ENCODE measurements around the gene CLASP1.
A peak's percentile ranks its signal among the peaks of the same experiment; 100 is the strongest.
"Not testable (repeated sequence)": the region's sequence is repeated elsewhere in the genome, so short reads cannot be mapped to it uniquely, and the experiment has no call there.

The CLASP1 gene

DNA sequence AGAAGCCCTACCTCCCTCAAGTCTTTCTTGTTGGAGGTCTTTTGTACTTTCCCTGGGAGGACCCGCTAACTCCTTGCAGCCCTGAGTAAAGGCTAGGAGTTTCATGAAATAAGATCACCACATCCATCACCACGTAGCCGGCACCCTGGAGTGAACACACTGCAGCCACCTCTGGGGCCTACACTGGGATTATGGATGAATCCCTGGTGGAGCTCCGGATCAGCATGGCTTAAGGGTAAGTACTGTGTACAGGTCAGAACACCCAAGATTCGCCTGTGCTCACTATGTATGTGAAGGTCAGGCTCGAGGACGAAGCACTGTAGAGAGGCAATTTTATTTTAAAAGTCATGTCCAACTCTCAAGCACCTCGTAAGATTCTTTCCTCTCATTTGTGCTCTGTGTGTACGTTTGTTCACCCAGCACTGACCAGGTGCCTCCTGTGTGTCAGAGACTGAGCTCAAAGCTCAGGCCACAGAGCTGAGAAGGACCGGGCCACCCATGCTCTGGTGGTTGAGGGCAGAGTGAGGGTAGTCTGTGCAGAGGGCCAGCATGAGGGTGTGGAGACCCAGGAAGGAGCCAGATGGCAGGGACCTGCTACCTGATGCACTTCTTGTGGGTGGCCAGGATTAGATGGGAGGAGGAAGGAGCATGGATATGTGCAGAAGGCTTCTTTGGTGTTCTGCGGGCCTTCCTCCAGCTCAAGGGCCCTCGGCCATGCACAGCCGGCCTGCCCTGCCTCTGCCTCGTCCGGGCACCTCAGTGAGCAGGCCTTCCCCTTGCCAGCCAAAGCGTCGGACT, 297.5 kb downstream of the CLASP1 start:
- DNase-seq (ENCODE audit: low spot score) (no peak), FAIRE-seq (no peak)

DNA sequence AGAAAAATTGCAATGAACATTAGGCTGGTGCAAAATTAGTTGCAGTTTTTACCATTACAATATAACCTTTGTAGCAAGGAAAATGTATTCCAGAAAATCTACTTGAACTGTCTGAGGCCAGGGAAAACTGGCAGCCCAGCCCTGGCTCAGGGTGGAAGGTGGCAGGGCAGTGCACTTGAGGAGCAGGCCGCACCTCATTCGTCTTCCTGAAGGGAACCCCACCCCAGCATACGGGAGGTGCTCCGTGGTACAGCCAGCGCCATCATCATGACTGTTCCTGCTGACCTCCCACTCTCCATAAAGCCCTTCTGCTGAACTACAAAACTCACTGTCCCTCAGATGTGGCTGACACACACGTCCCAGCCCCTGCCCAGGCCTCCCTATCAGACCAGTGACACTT, 298.4 kb downstream of the CLASP1 start:
- DNase-seq (ENCODE audit: low spot score) (no peak), FAIRE-seq (peak; percentile 37)

DNA sequence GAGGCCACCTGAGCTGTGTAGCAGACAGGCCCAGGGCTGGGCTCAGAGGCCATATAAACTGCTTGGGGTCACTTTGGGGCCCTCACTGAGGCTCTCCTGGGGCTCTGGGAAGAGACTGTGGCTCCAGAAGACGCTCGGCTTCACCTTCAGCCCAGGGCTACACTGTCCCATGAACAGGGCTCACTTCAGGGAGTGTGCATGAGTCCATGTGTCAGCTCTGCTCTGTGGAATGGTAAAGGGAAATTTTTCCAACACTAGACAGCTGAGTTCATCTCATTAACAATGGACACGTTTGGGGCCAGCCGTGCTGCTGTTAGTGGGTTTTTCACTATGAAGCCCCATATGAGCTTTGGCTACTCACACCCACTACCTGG, 298.9 kb downstream of the CLASP1 start:
- no peak for FAIRE-seq

DNA sequence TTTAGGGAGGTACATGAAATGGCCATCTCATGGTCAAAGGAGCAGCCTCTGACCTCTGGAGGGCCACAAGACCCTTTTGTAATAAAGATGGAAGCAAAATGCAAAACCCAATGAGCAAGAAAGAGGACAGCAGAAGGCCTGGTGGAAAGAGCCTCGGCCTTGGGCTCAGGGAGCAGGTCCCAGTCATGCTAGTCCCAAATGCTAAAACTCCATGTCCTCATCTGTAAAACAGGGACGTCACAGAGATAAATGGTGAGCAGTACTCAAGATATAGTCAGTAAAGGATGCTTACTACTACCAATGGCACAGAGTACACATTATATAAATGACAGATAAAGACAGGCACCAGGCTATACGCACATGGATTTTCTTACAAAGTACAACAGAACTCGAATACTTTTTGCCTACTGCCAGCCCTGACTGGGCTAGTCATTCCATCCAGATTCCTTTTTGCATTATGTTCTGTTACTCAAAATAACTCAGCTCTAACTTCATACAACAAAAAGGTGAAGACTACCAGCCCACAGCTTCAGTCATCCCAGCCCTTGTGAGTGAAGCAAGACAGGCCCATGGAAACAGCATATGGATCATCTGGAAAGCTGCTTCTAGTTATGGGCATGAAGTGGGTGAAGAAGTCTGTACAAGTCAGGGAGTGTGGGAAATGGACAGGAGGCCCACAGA, 299.4 kb downstream of the CLASP1 start:
- DNase-seq (ENCODE audit: low spot score) (no peak), FAIRE-seq (no peak)

More for the DNA sequence above, 298.9 kb downstream of the CLASP1 start:
- no peak for DNase-seq (ENCODE audit: low spot score)

DNA sequence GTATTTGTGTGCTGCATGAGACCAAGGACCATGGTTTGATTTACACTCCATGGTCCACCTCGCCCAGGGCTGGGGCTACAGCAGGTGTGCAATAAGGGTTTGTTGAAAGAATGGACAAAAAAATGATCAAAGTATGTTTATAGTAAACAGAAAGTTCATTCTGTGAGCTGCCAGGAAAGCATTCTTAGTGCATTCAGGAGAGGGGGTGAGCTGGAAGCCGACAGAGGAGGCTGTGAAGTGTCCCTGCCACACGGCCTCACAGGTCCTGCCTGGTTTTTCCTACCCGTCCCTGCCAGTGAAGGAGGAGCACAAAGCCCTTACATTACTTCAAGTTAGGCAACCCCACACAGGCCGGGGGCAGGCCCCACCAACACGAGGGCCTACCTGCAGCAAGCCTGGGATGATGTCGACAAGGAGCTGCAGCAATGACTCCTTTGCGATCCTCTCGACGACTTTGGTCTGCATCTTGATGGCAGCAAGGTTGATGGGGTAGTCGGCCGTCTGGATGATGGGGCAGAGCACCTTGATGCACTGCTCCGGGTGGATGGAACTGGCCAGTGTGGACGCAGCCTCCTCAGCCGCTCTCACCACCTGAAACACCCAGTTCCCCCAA, 301.0 kb downstream of the CLASP1 start:
- DNase-seq (ENCODE audit: low spot score) = no peak
- no peak for FAIRE-seq

DNA sequence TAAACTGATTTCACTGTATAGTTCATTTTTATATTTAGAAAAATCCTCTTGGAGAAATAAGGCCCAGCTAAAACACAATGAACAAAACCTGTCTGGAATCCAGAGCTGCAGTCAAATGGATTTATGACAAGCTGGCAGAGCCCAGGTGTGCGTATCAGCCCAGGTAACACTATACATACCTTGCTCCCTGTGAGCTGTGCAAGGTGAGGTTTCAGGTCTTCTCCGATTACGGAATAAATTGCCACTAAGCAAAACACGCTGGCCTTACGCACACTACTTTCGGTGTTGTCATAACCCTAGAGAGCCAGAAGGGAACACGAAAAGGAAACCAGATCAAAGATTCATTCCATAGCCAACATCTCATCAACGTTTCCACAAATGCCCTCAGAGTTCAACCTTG, 302.4 kb downstream of the CLASP1 start:
- no peak for FAIRE-seq
- DNase-seq (ENCODE audit: low spot score) = no peak

DNA sequence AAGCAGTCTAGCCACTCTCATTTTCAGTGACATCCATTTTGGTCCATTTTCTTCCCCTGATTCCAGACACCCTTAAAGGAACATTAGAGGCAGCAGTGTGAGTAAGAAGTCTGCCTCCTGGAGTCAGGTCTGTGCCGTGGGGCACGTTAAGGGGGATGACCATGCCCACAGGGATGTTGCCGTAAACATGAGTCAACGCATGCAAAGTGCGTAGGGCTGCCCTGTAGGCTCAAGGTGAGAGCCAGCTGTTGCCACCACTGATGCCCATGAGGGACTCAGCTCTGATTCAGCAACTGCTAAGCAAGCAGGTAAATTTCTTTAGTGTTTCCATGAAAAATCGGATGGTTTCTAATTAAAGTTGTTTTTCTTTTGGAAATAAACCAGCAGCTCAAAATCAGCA, 302.9 kb downstream of the CLASP1 start:
- no peak for DNase-seq (ENCODE audit: low spot score)
- FAIRE-seq = no peak

DNA sequence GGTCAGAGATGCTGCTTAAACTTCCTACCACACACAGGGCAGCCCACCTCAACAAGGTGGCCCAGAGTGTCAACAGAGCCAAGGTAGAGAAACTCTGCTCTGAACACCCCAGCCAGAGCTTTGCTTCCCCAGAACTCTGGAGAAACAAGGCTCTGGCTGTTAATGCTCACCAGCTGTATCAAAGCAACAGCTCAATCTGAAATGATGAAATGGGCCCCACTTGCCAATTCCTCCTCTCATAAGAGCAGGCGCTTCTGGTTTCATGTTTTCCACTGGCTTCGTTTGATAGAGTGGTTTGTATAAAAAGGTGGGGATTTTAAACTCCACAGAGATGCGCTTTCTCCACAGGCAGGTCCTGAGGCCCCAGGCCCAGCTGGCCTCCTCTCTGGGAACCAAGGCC, 303.4 kb downstream of the CLASP1 start:
- FAIRE-seq (no peak), DNase-seq (ENCODE audit: low spot score) (no peak)

DNA sequence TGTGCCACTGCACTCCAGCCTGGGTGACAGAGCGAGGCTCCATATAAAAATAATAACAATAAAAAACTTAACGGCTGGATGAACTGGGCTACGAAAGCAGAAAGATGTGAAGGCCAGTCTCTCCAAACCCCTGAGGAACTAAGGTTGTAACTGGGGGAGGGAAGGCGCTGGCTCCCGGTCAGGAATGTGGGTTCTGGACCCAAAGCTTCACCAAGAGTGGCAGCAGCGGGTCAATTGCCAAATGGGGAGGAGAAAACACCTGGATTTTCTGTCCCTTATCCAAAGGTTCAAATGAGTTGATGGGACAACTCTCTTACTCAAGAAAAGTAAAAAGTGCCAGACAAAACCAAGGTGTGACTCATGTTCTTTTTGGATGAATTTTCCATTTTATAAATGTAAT, 304.2 kb downstream of the CLASP1 start:
- DNase-seq (ENCODE audit: low spot score) (no peak), FAIRE-seq (no peak)

DNA sequence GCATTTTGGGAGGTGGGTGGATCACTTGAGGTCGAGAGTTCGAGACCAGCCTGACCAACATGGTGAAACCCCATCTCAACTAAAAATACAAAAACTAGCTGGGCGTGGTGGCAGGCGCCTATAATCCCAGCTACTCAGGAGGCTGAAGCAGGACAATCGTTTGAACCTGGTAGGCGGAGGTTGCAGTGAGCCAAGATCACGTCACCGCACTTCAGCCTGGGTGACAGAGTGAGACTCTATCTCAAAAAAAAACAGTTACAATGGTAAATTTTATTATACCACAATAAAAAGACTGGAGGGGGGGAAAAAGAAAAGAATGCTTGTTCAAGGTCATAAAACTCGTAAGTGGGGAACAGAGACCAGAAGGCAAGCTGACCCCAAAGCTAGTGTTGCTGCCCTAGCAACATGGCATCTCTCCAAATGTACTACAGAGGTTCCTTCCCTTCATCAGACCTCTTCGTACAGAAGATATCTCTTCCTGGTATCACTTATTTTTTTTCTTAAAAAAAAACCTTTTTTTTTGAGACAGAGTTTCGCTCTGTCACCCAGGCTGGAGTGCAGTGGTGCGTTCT, 305.3 kb downstream of the CLASP1 start:
- DNase-seq (ENCODE audit: low spot score); FAIRE-seq: not testable (repeated sequence)

DNA sequence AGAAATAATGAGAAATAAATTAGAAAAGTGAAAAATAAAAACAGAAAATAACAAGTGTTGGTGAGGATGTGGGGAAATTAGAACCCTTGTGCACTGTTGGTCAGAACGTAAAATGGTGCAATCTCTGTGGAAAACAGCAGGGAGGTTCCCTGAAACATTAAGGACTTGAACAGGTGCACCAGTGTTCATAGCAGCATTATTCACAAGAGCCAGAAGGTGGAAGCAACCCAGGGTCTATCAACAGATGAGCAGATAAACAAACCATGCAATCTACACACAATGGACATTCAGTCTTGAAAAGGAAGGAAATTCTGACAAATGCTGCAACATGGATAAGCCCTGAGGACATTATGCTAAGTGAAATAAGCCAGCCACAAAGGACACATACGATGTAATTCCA, 306.1 kb downstream of the CLASP1 start:
- DNase-seq (ENCODE audit: low spot score) (no peak), FAIRE-seq (no peak)

DNA sequence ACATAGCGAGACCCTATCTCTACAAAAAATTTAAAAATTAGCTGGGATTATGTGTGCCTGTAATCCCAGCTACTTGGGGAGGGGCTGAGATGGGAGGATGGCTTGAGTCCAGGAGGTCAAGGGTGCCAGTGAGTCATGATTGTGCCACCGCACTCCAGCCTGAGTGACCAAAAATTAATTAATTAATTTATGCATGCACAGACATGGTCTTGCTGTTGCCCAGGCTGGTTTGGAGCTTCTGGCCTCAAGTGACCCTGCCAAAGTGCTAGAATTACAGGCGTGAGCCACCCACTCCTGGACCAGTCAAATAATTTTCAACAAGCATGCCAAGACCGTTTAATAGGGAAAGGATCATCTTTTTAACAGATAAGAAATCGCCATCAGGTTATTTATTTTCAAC, 306.5 kb downstream of the CLASP1 start:
- no peak for DNase-seq (ENCODE audit: low spot score)
- no peak for FAIRE-seq

DNA sequence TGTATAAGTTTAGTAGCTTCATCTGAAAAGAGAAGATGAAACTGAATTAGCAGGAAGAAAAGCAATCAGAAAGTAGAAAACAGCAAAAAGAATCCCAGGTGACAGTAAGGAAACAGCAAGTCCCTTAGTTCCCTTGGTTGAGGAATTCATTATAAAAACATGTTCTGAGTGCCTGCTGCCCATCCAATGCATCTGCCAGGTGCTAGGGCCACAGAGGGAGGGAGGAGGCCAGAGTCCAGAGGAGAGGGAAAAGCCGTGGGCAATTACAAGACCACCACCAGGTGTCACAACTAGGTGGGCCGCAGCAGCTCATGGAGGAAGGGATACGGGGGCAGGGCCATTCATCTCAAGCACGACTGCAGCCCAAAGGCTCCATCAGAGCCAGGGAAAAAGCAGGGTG, 308.3 kb downstream of the CLASP1 start:
- peak; percentile 9 for FAIRE-seq

DNA sequence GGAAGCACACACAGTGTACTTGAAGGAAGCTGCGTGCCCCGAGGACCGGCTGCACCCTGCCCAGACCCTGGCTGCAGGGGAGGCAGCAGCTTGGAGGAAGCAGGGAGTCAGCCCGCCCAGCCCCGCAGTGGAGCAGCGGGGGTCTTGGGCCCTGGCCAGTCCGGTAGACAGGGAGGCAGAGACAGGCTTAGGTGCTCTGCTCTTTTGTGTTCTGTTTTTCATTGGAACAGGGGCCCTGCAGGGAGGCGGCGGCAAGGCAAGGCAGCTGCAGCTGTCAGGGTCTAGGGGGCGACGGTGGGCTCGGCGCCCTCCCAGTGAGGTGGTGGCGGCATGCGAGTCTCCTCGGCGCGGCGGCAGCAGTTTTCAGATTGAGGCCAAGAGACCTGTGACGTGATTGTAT, 311.0 kb downstream of the CLASP1 start:
- FAIRE-seq (no peak), DNase-seq (ENCODE audit: low spot score) (no peak)

More for the DNA sequence above, 308.3 kb downstream of the CLASP1 start:
- no peak for DNase-seq (ENCODE audit: low spot score)

DNA sequence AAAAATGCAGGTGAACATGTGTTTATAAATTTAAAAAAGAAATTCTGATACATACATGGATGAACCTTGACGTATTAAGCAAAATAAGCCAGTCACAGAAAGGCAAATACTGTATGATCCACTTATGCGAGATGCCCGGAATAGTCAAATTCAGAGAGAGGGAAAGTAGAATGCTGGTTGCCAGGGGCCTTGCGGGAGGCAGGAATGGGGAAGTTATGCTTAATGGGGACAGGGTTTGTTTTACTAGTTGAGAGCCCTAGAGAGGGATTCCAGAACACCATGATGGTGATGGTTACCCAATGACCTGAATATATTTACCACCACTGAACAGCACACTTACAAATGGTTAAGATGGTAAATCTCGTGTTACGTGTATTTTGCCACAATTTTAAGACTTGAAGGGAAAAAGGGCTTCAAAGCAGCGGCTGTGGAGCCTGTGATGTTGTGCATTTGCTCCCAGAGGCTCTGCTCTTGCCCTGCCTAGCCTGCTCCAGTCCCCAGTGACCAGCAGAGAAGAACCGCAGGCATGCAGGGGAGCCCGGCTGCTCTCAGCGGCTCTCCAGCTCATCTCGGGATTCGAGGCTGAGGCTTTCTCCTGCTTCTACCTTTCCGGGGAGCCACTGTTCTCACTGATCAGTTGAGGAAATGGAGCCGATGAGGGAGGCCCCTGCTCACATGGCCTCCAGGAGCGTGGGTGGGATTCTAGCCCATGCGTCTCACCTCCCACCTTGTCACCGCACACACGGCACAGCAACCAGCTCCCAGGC, 312.6 kb downstream of the CLASP1 start:
- FAIRE-seq = no peak
- DNase-seq (ENCODE audit: low spot score) = no peak

DNA sequence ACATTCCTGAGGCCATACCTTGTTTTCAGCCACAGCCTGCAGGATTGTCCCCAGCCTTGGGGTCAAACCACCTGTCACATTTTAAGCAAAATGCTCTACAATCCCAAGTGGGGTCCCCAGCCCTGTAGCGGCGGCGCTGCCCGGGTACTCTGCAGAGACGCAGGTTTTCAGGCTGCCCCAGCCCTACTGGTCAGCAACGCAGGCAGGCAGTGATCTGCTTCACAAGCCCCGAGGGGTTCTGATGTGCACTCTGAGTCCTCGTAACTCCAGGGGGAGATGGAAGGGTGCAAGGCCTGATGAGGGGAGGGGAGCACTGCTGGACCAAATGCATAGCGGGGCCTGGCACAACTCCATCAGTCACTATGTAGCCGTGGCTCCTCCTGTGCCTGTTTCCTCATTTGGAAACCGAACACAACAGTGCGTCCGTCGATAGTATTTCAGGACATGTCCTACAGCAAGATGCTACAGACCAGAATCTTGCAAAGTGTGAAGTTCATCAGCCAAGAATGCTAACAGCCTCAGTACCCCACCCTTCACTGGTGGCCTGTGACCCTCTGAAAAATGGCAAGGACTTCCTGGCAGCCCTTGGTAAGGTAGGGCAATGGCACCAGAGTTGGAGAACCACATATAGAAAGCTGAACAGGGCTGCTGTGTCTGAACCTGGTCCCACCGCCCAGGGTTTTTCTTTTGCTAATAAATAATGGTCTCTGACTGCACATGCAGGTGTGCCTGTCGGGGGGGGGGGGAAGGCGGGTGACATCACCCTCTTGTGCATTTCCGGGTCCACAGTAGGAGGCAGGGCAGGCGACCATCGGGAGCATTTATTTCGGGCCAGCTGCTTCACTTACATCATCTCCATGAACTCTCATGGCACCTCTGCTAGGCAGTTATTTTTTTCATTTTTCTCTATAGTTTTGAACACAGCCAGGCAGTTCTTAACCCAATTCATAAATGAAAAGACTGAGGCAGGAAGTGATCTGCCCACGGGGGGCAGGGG, 313.7 kb downstream of the CLASP1 start:
- peak; percentile 84 for FAIRE-seq
- peak; percentile 78 for DNase-seq (ENCODE audit: low spot score)

DNA sequence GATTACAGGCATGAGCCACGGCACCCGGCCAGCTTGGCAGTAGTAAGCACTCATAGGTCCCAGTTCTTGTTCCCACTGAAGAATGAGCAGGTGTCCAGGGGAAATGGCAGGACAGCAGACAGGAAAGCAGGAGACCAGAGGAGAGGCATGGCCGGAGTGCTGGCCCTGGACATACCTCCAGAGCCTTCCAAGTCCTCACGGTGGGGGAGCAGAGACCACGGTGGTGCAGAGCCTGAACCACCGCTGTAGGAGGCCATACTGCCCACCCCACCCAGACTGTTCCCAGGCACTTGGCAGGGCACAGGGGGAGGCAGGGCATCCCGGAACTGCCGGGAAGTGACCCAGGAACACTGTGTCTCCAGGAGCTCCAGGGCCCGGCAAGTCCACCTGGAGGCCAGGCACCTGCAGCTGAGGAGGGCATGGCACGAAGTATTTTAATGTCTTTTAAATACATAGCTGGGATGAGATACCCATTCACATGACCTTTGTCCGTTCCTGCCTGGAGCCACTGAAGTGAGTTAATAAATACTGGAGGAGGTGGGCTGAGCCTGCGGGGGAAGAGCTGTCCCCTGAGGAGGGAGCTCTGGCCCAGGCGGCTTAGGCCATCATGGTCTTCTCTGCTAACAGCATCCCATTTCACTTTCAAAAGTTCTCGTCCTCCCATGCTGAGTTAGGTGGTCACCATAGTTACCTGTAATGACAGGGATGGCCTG, 314.5 kb downstream of the CLASP1 start:
- DNase-seq (ENCODE audit: low spot score) (no peak), FAIRE-seq (peak; percentile 40)

DNA sequence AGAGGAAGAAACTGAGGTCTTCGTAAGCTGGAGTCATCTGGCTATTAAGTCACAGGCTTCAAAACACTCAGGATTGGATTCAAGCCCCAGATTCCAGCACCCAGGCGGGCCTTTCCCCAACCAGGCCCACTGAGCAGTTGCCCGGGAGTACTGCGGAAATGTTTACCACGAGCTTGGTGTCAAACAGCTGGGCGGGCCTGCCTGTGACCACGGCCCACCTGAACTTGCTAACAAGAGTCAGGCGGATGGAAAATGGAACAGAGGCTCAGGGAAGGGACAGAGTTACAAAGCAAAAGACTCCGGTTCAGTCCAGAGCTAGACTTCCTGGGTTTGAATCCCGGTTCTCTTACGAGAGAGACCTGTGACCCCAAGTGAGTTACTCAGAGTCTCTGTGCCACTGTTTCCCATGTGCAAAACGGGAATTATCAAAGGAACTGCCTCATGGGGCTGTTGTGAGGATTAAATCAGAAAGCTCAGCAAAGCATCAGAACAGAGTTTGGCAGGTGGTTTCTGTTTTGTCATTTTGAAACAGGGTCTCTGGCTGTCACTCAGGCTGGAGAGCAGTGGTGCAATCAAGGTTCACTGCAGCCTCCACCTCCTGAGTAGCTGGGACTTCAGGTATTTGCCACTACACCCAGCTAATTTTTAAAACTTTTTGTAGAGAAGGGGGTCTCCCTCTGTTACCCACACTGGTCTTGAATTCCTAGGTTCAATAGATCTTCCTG, 315.3 kb downstream of the CLASP1 start:
- FAIRE-seq (no peak), DNase-seq (ENCODE audit: low spot score) (no peak)

DNA sequence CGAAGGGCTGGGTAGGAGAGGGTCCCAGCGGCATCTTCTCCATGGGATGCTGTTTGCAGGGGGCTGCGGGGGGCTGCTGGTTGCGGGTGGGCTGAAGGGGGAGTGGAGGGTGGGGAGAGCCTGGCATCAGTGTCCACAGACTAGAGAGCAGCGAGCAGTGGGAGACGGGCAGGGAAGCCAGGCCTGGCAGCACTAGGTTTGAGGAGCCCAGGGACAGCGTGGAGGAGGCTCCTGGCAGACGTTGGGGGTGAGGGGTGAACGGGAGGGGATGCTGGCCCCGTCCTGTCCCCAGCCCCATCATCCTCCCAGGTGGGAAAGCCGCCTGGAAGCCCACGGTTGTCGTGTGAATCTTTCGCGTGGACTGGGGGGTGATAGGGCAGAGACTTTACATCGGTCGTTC, 316.0 kb downstream of the CLASP1 start:
- DNase-seq (ENCODE audit: low spot score) (no peak), FAIRE-seq (no peak)
